Activated effector memory CD4-positive, alpha-beta T cell treated with Interleukin-2 at 50 U/mL for 16 hours (primary cell): ENCODE results near the gene SPATA21.

ENCODE experiments used
- DNase-seq: peaks from one replicate; pipeline ENCODE4 v3.0.0-alpha.2; 2020

SPATA21 gene

GRCh38 chr1:16450863-16451481 lies 13.7 kb upstream of the SPATA21 start:
- no peak for DNase-seq

GRCh38 chr1:16449666-16450065 lies 12.4 kb upstream of the SPATA21 start:
- DNase-seq: no peak

GRCh38 chr1:16449065-16449464 lies 11.8 kb upstream of the SPATA21 start:
- no peak for DNase-seq

- no peak for DNase-seq
Measured at GRCh38 chr1:16447641-16448040, 10.4 kb upstream of the SPATA21 start.

DNA sequence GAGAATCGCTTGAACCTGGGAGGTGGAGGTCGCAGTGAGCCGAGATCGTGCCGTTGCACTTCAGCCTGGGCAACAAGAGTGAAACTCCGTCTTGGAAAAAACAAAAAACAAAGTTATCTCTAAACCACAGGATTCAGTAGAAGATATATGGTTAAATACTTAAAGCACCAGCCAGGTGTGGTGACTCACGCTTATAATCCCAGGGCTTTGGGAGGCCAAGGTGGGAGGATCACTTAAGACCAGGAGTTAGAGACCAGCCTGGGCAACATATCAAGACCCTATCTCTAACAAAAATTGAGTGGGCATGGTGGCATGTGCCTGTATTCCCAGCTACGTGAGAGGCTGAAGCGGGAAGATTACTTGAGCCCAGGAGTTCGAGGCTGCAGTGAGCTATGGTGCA lies 8.9 kb upstream of the SPATA21 start:
- DNase-seq: no peak

- no peak for DNase-seq
Measured at GRCh38 chr1:16445052-16445451, 7.8 kb upstream of the SPATA21 start.

GRCh38 chr1:16443975-16444770 lies 6.9 kb upstream of the SPATA21 start:
- DNase-seq: no peak

DNA sequence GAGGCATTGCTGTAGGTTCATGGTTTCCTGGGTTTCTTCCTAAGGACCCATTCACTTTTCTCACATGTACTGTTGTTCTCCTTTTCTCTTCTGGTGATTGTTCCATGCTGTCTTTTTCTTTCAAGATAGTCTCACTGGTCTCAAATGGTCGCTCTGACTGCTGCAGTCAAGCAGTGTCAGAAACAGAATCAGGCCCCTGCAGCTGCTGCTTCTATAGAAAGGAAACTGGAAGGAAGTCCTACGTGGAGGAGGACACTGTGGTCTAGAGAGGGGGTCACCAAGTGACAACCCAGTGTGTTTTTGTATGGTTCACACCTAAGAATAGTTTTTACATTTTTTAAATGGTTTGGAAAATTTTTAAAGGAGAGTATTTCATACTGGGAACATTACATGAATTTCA lies 5.7 kb upstream of the SPATA21 start:
- no peak for DNase-seq

DNA sequence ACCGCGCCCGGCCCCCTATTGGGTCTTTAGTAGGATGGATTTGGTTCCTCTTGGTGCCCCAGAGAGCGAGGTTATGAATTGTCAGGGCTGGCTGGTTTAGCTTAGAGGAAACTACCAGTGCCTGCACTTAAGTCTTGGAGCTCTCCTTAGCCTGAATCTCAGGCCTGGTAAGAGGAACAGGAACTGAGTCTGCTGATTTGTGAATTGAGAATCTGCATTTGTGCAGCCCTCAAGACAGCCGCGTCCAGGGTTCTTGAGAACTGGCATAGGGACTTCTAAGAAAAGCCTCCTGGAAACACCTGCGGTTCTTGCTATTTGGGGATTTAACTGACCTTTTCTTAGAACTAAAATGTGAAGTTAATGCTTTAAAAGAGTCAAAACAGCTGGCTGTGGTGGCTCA lies 5.0 kb upstream of the SPATA21 start:
- no peak for DNase-seq

GRCh38 chr1:16441282-16441665 lies 4.0 kb upstream of the SPATA21 start:
- DNase-seq: no peak

GRCh38 chr1:16440470-16441281 lies 3.5 kb upstream of the SPATA21 start, which contains the start of gene NECAP2:
Gene NECAP2, plus strand, starts transcription at chr1:16440724. Its CDS starts 38 bp downstream, at chr1:16440762.
- peak; percentile 87 for DNase-seq

DNA sequence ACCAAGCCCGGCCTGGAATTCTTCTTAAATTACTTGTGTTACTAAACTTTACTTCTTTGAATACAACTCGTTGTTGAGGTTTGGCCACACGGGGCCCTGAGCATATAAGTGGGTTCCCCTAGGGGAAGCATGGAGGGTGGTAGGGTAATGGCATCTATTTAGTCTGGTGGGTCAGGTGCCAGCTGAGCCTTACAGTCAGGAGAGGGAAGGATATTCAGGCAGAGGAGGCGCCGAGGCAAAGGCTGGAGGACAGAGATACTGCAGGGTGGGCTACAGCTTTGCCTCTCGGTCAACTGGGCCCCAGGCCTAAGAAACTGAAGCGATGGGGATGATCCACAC lies 2.9 kb upstream of the SPATA21 start:
- DNase-seq: no peak

GRCh38 chr1:16438924-16439323 lies 1.7 kb upstream of the SPATA21 start:
- DNase-seq: no peak

- DNase-seq: no peak
Measured at GRCh38 chr1:16438516-16438915, 1.3 kb upstream of the SPATA21 start.

DNA sequence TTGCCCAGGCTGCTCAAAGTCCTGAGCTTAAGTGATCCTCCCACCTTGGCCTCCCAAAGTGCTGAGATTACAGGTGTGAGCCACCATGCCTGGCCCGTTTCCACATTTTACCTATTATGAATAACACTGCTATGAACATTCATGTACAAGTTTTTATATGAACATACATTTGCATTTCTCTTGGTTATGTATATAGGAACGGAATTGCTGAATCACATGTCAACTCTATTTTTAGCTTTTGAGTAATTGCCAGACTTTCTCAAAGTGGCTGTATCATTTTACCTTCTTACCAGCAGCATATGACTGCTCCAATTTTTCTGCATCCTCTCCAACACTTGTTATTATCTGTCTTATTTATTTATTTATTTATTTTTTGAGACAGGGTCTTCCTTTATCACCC lies 2.7 kb downstream of the SPATA21 start:
- no peak for DNase-seq

- DNase-seq: no peak
Measured at GRCh38 chr1:16434007-16434406, 3.2 kb downstream of the SPATA21 start.

GRCh38 chr1:16433030-16433429 lies 4.2 kb downstream of the SPATA21 start:
- no peak for DNase-seq

GRCh38 chr1:16430606-16431005 lies 6.6 kb downstream of the SPATA21 start:
- no peak for DNase-seq

DNA sequence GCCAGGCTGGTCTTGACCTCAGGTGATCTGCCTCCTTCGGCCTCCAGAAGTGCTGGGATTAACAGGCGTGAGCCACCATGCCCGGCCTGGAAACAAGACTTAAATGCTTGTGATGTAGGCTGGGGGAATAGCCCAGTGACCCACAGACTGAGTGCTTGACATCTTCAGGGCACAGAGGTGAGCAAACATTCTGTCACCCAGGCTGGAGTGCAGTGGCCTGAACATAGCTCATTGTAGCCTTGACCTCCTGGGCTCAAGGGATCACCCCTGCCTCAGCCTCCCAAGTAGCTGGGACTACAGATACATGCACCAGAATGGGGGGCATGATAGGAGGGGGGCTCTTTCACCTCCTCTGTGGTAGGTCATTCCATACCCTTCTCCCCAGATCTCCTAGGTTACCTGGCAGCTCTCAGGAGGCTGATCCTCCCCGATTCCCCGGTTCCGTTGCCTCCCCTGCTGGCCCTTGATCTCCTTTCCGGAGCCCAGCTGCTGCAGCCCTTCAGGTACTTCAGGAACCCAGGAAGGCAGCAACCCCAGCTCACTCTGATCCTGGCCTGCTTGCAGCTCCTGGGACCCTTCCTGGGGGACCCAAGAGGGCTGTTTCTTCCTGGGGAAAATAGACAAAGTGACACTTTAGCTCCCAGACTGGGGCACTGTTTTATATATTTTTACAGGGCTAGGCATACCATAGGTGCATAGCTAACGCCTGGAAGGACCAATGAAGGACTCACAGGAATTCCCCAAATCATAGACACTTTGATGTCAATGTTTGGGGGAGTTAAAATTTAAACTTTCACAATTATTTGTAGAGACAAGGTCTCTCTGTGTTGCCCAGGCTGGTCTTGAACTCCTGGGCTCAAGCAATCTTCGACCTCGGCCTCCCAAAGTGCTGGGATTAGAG lies 11.8 kb downstream of the SPATA21 start:
- DNase-seq: no peak

DNA sequence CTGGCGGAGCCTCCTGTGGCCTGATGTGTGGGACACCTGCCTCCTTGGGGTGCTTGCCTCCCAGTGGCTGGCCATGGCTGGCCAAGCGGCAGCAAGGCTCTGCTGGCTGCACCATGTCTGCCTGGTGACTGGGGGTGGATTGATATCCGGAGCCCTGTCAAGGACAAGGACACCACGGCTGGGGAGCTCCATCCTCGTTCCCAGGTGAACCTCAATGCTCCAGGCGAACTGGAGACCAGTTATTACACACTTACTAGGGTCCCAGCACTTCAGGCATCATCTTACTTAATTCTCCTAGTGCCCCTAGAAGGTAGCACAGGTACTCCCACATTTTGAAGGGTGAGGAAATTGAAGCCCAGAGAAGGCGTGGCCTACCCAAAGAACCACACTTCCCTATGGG lies 15.2 kb downstream of the SPATA21 start:
- no peak for DNase-seq

DNA sequence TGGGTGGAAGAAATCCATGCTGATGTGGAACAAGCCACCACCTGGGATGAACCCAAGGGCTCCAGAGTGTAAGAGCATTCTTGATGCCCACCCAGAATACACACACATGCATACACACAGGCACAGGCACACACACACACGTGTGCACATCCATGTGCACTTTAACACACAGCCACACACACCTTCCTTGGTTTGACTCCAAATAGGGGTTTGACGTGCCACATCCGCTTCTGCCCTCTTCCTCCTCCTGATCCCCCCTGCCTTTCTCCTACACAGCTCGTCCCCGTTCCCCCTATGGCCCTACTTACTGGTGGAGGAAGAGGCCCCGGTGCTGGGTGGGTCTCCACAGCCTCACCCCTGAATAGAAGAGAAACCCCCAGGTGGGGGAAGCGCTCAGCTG lies 16.0 kb downstream of the SPATA21 start:
- DNase-seq: no peak

DNA sequence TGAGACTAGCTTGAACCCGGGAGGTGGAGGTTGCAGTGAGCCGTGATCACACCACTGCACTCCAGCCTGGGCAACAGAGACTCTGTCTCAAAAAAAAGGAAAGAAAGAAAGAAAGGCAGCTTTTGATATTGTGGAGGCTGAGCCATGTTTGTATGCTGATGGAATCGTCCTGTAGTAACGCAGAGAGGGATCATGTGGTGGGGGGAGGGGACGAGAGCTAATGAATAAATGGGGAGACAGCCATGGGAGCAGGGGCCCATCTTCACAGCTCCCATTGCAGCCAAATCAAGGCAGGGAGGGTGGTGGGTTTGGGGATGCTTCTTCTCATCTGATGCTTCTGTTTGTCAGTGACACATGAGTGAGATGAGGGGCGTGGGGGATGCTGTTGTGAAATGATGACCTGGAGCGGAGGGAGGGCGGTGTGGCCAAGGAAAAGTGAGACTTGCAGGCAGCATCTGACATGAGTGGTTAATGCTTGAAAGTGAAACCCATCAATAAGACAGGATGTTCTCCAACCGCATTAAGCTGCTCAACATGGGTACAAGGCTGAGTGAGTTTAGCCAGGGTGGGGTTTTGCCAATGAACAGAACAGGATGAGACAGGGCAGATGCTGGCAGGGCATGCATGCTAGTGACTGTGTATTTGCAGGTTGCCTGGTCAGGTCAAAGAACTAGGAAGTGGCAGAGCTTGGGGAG lies 16.7 kb downstream of the SPATA21 start:
- peak; percentile 49 for DNase-seq
